ENCODE results near the gene MED27.
"Not testable (repeated sequence)": the region's sequence is repeated elsewhere in the genome, so short reads cannot be mapped to it uniquely, and the experiment has no call there.

MED27 gene

GRCh38 chr9:132012704-132013357 lies 66.8 kb downstream of the MED27 start:
- DNase-seq = no peak

- DNase-seq = no peak
Observed at GRCh38 chr9:132011896-132012295, 67.8 kb downstream of the MED27 start.

DNA sequence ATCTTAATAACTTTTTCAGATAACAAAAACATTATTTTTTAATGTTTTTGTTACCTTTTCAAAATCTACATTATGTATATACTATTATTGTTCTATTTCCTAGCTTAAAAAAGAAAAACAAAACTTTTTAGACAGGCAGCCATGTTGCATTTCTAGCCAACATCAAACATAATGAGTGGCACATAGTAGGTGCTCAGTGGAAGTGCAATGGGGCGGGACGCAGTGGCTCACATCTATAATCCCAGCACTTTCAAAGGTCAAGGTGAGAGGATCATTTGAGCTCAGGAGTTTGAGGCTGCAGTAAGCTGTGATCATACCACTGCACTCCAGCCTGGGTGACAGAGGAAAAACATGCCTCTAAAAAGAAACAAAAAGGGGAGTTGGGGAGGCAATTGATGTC lies 68.4 kb downstream of the MED27 start:
- DNase-seq = no peak

GRCh38 chr9:132010201-132010600 lies 69.5 kb downstream of the MED27 start:
- DNase-seq = not testable (repeated sequence)

- DNase-seq = peak; percentile 58
Observed at GRCh38 chr9:132008855-132009812, 70.5 kb downstream of the MED27 start.

DNA sequence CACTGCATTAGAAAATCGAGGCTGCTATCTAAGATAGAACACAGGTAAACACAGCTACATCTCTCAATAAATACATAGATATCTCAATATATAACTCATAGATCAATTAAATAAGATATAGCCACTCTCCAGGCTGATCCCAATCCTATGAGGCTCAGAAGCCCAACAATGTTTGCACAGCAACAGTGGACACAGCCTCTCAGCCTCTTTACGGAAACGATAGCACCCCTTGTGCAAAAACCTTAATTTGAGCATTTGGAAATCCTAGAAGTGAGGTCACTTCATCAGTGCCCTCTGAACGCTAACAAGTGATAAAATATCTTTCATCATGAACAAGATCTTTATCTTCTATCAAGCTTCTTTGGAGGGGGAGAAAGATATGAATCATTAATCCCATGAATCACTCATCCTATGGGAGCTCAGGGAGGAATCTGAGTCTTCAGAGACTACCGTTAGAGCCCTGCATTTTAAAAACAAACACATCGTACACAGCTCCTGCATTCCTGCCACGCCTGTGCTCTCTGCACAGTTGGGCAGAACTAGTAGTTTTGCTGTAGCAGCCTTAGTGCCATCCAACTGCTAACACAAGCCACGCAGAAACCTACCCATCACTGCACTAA lies 71.4 kb downstream of the MED27 start:
- no peak for DNase-seq

DNA sequence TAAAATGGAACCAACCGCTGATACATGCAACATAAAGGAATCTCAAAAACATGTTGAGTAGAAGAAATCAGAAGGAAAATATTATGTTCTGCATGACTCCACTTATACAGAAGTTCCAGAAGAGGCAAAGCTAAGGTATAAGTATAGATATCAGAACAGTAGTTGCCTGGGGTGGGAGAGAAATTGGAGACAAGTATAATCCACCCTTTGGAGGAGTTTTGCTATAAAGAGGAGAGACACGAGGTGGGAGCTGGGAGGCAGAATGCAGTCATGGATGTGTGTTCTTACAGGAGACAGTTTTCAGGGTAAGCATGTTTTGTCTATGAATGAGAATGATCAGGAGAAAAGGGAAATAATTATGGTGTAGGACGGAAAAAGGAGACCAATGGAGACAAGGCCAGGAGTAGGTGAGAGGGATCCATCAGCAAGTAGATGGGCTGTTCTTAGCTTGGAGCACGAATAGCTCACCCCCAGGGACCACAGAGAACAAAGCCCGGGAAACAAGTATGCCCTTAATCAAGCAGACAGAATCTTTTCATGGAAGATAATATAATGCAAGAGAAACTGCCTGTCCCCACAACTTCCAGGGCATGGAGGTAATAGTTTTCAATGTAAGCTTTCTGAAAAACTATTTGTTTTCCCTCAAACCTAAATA lies 72.2 kb downstream of the MED27 start:
- DNase-seq = no peak

- DNase-seq = peak; percentile 40
Observed at GRCh38 chr9:132006677-132007370, 72.8 kb downstream of the MED27 start.

DNA sequence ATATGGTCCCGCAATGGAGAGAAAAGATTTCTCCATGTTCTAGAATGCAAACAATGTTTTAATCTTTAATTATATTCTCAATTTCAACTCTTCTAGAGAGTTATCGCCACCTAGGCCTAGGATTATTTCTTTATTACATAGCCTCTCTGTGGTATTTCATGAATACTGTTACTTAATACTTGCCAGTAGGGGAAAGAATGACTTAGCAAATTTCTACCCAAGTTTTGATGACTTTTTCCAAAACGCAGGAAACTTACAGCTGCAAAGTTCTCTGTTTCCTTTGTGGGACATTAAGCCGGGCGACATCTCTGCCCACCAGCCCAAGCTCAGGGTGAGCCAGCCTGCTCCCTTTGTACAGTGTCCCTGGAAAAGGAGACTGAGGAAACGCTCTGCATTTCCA lies 73.8 kb downstream of the MED27 start:
- no peak for DNase-seq

DNA sequence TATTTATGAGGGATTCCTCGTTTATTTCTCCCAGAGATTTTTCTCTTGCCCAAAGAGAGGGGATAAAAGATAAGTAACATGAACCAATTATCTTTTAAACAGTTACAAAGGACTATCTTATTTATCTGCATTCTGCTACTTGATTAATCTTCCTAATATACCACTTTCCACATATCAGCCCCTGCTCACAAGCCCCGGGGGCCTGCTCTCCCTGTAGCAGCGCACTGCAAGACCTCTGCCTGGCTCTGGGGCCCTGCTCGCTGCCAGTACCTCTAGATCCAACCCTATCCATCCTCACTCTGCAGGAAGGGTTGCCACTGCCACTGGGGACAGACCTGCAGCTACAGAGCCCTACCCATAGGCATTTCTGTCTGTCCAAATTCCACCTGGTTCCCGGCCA lies 75.3 kb downstream of the MED27 start:
- DNase-seq = no peak

DNA sequence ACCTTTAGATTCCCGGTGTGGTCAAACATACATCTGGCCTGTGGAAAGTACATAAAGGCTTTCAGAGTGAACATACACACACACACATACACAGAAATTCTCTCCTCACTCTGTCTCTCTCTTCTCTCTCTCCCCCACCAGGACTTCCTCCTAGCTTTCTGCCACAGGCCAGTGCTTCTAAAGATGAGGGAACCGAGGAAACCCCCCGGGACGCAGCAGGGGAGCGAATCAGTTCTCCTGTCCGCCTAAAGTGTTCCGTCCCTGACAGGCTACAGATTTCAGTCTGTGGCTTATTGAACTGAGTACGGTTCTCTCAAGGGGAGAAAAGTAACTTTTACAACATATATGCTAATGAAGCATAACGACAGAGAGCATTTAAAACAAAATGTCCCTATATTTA lies 75.8 kb downstream of the MED27 start:
- DNase-seq = no peak

DNA sequence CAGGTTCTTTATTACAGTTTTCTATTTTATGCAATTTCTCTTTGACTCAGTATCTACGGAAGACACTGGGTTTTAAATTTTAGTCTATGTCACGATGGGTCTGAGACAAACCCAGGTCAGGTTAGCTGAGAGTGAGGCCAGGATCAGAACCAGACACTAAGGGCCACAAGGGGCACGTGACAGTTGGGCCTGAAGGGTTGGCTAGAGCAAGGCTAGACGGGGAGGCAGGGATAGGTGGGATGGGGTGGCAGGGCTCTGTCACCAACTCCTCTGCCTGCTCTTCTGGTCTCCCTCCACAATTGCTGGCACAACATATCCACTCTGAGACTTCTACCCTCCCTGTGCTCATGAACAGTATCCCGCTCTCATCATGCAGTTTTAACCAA lies 76.4 kb downstream of the MED27 start:
- no peak for DNase-seq

DNA sequence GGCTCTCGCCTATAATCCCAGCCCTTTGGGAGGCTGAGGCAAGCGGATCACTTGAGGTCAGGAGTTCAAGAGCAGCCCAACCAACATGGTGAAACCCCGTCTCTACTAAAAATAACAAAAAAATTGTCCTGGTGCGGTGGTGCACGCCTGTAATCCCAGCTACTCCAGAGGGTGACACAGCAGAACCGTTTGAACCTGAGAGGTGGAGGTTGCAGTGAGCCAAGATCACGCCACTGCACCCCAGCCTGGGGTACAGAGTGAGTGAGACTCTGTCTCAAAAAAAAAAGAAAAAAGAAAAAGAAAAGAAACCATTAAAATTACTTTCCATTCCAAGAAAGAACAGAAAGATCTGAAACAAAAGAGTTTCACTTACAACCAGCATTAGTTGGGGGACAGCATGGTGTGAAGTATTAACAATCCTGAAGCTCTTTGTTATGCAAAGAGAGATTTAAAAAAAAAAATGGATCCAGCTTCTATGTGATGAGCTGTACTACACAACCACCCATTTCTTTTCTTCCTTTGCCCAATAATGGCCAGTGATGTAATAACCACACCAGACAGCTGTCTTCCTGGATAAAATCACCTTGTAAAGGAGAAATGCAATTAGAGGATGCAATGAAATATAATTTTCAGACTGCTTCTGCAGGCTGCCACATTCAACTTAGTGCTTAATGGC lies 76.9 kb downstream of the MED27 start:
- DNase-seq = no peak

DNA sequence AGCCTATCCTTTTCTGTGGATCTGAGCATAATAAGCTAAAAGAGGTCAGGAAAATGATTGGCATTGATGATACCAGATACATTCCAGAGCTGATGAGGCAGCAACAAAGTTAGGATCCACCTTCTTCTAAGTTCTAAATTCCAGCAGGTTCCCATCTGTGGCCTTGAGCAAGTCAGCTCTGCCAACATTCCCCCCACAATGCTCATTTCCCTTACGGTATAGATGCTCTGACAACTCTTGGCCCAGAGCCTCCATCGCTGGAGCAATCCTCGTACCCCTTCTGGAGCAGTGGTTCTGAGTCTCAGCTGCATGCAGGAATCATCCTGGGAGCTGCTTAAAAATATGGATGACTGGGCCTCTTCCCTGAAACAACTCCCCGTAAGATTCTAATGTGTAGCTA lies 78.1 kb downstream of the MED27 start:
- no peak for DNase-seq

DNA sequence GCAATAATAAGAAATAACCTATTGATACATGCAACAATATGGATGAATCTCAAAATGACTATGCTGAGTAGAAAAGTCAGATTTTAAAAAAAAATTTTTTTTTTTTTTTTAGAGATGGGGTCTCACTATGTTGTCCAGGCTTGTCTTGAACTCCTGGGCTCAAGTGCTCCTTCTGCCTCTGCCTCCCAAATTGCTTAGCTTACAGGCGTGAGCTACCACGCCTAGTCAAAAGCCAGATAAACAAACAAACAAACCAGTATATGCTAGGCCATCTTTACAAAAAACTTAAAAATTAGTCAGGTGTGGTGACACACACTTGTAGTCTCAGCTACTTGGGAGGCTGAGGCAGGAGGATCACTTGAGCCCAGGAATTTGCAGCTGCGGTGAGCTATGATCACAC lies 79.0 kb downstream of the MED27 start:
- DNase-seq = no peak

DNA sequence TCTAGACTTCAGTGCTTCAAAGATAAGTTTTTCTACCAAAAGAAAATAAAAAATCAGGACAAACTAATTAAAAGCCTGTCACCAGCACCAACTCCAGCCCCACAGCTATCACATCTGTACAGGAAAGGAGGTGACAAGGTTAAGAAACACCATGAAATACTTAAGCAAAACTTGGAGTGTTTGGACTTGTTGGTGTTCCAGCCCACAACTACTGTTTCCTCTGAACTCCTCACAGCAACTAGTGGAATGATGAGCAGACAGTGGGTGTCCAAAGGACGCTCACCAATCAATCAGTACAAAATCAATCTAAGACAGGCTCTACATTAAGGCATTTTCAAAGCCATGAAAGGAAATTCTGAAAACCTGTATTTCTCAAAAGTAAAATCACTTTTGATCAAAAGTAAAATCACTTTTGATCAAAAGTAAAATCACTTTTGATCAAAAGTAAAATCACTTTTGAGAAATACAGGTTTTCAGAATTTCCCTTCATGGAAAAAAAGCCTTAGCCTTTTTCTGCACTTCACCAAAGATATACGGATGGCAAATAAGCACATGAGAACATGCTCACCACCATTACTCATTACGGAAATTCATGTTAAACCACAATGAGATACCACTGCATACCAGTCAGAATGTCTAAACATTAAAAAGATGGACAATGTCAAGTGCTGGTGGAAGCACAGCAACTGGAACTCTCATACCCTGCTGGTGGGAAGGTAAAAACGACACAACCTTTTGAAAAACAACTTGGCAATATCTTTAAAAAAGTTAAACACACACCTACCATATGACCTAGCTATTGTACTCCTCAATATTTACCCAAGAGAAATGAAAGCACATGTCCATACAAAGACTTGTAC lies 79.7 kb downstream of the MED27 start:
- DNase-seq = no peak

DNA sequence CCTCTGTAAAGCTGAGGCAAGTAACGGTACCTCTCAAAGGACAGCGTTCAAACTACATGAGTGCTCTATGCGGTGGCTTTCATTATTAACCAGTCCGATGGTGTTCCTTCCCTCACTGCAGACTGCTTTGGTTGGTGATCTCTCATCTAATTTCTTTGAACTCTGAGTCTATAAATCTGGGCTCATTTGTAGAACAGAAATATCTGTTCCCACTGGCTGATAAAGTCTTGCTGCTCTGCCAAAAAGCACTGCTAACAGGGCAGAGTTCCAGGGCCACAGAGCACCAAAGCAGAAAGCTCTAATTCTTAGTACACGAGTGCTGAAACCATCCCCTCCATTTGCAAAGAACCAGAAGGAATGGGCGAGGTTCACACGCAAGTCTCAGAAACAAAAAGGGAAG lies 81.9 kb downstream of the MED27 start:
- DNase-seq = no peak

DNA sequence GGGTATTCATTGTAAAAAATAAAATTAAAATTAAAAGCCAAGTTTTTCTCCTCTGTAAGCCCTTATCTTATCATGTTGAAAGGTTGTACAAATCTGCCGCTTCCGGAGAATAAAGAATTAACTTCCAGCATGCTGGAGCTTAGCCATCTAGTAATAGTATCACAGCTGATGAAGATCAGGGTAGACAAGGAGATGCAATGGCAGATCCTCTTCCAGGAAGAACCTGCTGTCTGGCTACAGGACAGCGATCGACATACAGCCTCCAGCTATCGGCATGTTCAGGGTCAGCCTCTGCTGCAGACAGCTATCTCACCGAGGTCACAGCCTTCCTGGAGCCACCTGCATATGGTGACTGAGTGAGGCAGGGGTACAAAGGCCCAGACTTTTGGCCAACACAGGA lies 82.6 kb downstream of the MED27 start:
- DNase-seq = no peak

GRCh38 chr9:131995382-131995781 lies 84.3 kb downstream of the MED27 start:
- no peak for DNase-seq

DNA sequence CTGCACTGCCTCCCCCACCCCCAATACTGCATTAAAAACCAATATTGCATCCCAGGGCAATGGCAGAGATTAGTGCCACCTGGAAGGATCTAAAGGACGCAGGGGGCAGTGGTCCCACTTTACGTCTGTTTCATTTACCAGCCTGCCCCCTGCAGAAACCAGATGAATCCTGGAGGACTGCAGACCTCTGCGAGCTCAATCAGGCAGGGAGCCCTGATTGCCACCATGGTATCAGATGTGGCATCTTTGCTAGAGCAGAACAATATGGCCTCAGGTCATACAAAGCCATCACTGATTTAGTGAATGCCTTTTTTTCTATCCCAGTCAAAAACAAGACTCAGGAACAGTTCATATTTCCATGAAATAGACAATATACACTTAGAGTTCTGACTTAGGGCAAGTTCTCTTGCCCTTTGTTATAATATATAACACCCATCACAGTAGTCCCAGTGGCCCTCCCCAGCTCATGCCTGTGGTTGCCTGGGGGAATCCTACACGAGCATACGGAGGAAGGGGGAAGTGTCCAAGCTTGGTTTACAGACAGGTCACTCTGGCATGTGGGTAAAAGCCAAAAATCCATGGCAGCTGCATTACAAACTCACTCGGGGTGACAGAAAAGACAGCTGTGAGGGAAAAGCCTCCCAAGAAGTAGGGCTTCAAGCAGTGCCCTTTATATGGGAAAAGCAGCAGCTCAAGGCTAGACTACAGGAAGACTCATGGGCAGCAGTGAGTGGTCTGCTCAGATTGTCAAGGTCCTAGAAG lies 85.1 kb downstream of the MED27 start:
- DNase-seq = no peak
